Measurements from ENCODE around the gene ITSN1.

The ITSN1 gene

GRCh38 chr21:33729641-33730040 lies 87.3 kb downstream of the ITSN1 start:
- no peak for DNase-seq (ENCODE audit: low read depth in 2 of 2)

- no peak for DNase-seq (ENCODE audit: low read depth in 2 of 2)
Observed at GRCh38 chr21:33731447-33731846, 89.1 kb downstream of the ITSN1 start.

GRCh38 chr21:33732038-33732437 lies 89.7 kb downstream of the ITSN1 start:
- DNase-seq (ENCODE audit: low read depth in 2 of 2), result no peak

- no peak for DNase-seq (ENCODE audit: low read depth in 2 of 2)
Observed at GRCh38 chr21:33733601-33734000, 91.3 kb downstream of the ITSN1 start.

- no peak for DNase-seq (ENCODE audit: low read depth in 2 of 2)
Observed at GRCh38 chr21:33734291-33734690, 92.0 kb downstream of the ITSN1 start.

- no peak for DNase-seq (ENCODE audit: low read depth in 2 of 2)
Observed at GRCh38 chr21:33734818-33735217, 92.5 kb downstream of the ITSN1 start.

GRCh38 chr21:33736569-33736968 lies 94.3 kb downstream of the ITSN1 start:
- no peak for DNase-seq (ENCODE audit: low read depth in 2 of 2)

- DNase-seq (ENCODE audit: low read depth in 2 of 2), result no peak
Observed at GRCh38 chr21:33739701-33740100, 97.4 kb downstream of the ITSN1 start.

GRCh38 chr21:33747420-33747819 lies 105.1 kb downstream of the ITSN1 start:
- DNase-seq (ENCODE audit: low read depth in 2 of 2), result no peak

- no peak for DNase-seq (ENCODE audit: low read depth in 2 of 2)
Observed at GRCh38 chr21:33748903-33749302, 106.6 kb downstream of the ITSN1 start.

GRCh38 chr21:33750017-33750416 lies 107.7 kb downstream of the ITSN1 start:
- no peak for DNase-seq (ENCODE audit: low read depth in 2 of 2)

- DNase-seq (ENCODE audit: low read depth in 2 of 2), result no peak
Observed at GRCh38 chr21:33751120-33751519, 108.8 kb downstream of the ITSN1 start.

- DNase-seq (ENCODE audit: low read depth in 2 of 2), result no peak
Observed at GRCh38 chr21:33751533-33751932, 109.2 kb downstream of the ITSN1 start.

GRCh38 chr21:33752260-33752659 lies 110.0 kb downstream of the ITSN1 start:
- no peak for DNase-seq (ENCODE audit: low read depth in 2 of 2)

- no peak for DNase-seq (ENCODE audit: low read depth in 2 of 2)
Observed at GRCh38 chr21:33753886-33754285, 111.6 kb downstream of the ITSN1 start.

GRCh38 chr21:33754481-33754880 lies 112.2 kb downstream of the ITSN1 start:
- no peak for DNase-seq (ENCODE audit: low read depth in 2 of 2)

GRCh38 chr21:33755354-33755753 lies 113.1 kb downstream of the ITSN1 start:
- no peak for DNase-seq (ENCODE audit: low read depth in 2 of 2)

- DNase-seq (ENCODE audit: low read depth in 2 of 2), result no peak
Observed at GRCh38 chr21:33760641-33761440, 118.5 kb downstream of the ITSN1 start.

- DNase-seq (ENCODE audit: low read depth in 2 of 2), result no peak
Observed at GRCh38 chr21:33761441-33762036, 119.2 kb downstream of the ITSN1 start.

GRCh38 chr21:33762803-33763581 lies 120.7 kb downstream of the ITSN1 start:
- no peak for DNase-seq (ENCODE audit: low read depth in 2 of 2)

- DNase-seq (ENCODE audit: low read depth in 2 of 2), result no peak
Observed at GRCh38 chr21:33763582-33763899, 121.2 kb downstream of the ITSN1 start.

- DNase-seq (ENCODE audit: low read depth in 2 of 2), result no peak
Observed at GRCh38 chr21:33767236-33767635, 124.9 kb downstream of the ITSN1 start.

GRCh38 chr21:33767960-33768359 lies 125.7 kb downstream of the ITSN1 start:
- DNase-seq (ENCODE audit: low read depth in 2 of 2), result no peak

Measured in stimulated activated CD8-positive, alpha-beta memory T cell treated with anti-CD3 and anti-CD28 coated beads, Interleukin-2, amount 100 ng/mL, for 48 hours (primary cell).